ENCODE measurements around the gene SNX5.
A peak's percentile ranks its signal among the peaks of the same experiment; 100 is the strongest.

Gene SNX5

DNA sequence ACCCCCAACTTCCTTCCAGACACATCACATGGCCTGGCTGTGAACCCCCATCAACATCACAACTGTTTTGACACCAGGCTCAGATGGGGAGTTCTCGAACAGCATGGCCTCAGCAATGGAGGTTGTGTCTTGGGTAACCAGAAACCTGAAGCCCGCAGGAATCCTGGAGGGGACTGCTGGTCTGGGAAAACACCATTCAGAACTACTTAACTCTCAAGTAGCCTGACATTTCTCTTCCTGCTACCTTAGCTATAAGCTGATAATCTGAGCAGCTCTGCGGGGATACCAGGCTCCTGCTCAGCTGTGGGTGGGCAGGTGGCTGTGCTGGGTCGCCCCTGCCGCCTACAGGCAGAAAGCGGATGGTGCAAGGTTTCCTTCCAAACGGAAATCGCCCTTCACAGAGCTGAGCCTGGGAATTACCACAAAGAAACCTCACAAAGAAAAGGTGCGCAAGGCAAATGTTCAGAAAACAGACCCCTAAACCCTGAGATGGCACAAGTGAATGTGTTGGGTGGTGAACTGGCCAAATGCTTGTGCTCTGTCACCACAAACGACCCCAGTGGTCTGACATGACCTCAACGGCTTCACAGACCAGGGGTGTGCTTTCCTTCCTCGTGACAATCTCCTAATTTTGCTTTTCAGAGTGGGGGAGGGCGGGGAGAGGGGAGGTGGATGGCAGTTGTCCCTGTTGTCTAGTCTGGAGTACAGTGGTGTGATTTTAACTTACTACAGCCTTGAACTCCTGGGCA is 29.5 kb downstream of the SNX5 start:
- 42 to 56% methylated on average over 7 of the region's 13 CpGs for WGBS, 2 experiments (ENCODE audit: insufficient coverage in 2 of 2)
- H3K36me3 ChIP-seq (ENCODE audit: control insufficient read depth, insufficient read depth, low read length), result peaks cover 36% of the 10 kb centered on the region
- peaks cover 26% of the 10 kb centered on the region for H3K4me1 ChIP-seq (ENCODE audit: control insufficient read depth, insufficient read depth, low read length, poor library complexity, severe bottlenecking)
- H3K4me3 ChIP-seq (ENCODE audit: extremely low read depth, insufficient read depth, low read length, poor library complexity, severe bottlenecking), result no peak overlapping the region
- H3K9me3 ChIP-seq (ENCODE audit: control insufficient read depth, low read length), result no peaks in the 10 kb centered on the region
- peak overlapping the region; percentile 33 for H3K27ac ChIP-seq (ENCODE audit: low read depth, low read length, severe bottlenecking)

DNA sequence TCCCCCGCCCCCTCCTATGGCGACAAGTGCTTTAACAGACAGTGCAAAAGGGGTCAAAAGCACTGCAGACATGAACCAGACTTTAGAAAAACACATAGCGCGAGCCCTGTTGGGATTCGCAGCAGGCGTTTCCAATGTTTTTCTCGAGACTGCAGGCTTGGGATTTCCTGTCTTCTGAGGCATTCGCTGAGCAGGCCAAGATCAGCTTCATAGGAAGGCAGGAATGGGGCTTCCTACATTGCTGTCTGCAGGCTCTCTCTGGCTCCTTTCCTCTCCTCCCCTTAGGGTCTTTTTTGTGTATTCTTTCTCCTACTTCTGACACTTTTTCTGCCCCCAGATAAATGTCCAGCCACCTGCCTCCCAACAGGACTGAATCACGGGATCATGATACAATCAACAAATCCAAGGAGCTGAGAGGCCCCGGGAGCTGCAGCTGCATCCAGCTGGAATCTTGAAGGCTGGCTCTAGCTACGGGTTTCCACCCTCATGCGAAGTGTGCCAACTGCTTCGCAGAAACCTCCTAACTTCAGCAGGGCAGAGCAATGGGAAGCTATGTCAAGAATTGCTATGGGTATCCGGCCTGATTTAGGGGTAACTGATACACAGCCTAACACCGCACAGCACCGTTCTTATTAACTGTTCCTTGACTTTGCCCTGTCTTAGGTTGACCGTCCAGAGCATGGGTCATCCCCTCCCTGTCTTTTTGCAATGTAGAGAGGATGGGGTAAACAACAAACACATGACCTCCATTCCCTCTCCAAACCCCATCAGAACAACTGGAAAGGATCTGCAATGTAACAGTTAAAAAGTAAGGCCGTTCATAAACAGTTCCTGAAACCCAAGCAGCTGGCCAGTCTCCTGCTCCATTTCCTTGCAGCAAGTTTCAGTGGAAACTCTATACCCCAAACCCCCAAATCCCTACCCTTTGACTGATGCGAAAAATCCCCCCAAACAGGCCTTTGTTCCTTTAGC is 31.5 kb downstream of the SNX5 start:
- Histone ChIP-seq H3K4me3 (ENCODE audit: extremely low read depth, insufficient read depth, low read length, poor library complexity, severe bottlenecking) (no peak overlapping the region), H3K27ac (ENCODE audit: low read depth, low read length, severe bottlenecking) (peak overlapping the region; percentile 19), H3K4me1 (ENCODE audit: control insufficient read depth, insufficient read depth, low read length, poor library complexity, severe bottlenecking) (peaks cover 26% of the 10 kb centered on the region), H3K36me3 (ENCODE audit: control insufficient read depth, insufficient read depth, low read length) (peaks cover 16% of the 10 kb centered on the region), H3K9me3 (ENCODE audit: control insufficient read depth, low read length) (no peaks in the 10 kb centered on the region)
- 52 to 62% methylated on average over 16 to 17 of the region's 19 CpGs for WGBS, 2 experiments (ENCODE audit: insufficient coverage in 2 of 2)

DNA sequence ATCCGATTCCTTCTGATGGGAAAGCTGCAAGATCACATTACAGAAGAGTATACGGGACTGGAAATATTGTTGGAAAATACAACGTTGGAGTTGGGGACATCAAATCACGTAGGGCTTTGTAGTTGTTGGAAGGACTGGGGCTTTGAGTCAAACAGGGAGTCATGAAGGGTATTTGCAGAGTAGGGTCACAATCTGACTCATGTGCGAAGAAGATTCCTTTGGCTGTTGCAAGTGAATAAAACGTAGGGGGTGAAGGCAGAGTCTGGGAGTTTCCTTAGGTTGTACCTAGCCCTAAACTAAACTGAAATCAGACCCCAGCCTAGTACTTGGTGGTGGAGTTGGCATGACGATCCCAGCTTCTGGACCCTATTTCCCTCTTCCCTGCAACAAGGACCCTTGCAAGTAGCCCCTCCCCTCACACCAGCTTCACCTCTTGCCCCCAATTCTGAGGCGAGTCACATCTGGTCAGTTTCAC is 32.3 kb downstream of the SNX5 start:
- 74 to 78% methylated on average over 7 to 8 of the region's 8 CpGs for WGBS, 2 experiments (ENCODE audit: insufficient coverage in 2 of 2)

DNA sequence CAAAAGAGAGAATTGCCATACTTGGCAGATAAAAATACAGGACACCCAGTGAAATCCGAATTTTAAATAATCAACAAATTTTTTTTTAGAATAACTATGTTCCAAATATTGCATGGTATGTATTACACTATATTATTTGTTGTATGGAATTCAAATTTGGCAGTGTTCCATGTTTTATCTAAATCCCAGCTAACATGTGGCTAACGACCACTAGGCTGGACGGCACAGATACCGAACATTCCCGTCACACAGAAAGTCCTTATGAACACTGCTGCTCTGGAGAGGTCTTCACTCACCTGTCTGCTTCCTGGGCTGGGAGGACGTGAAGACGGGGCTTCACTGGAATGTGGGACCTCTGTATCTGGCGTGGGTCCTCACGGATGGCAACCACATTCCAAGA is 32.8 kb downstream of the SNX5 start:
- WGBS, 2 experiments (ENCODE audit: insufficient coverage in 2 of 2), result 97% methylated on average over 8 of the region's 9 CpGs
- peaks cover 3% of the 10 kb centered on the region for H3K36me3 ChIP-seq (ENCODE audit: control insufficient read depth, insufficient read depth, low read length)
- peaks cover 26% of the 10 kb centered on the region for H3K4me1 ChIP-seq (ENCODE audit: control insufficient read depth, insufficient read depth, low read length, poor library complexity, severe bottlenecking)
- H3K4me3 ChIP-seq (ENCODE audit: extremely low read depth, insufficient read depth, low read length, poor library complexity, severe bottlenecking), result no peak overlapping the region
- peaks cover 3% of the 10 kb centered on the region for H3K9me3 ChIP-seq (ENCODE audit: control insufficient read depth, low read length)
- no peak overlapping the region for H3K27ac ChIP-seq (ENCODE audit: low read depth, low read length, severe bottlenecking)

More for the DNA sequence above, 32.3 kb downstream of the SNX5 start:
- Histone ChIP-seq H3K36me3 (ENCODE audit: control insufficient read depth, insufficient read depth, low read length) (peaks cover 8% of the 10 kb centered on the region), H3K4me3 (ENCODE audit: extremely low read depth, insufficient read depth, low read length, poor library complexity, severe bottlenecking) (no peak overlapping the region), H3K4me1 (ENCODE audit: control insufficient read depth, insufficient read depth, low read length, poor library complexity, severe bottlenecking) (peaks cover 26% of the 10 kb centered on the region), H3K9me3 (ENCODE audit: control insufficient read depth, low read length) (peaks cover 2% of the 10 kb centered on the region), H3K27ac (ENCODE audit: low read depth, low read length, severe bottlenecking) (peak overlapping the region; percentile 19)

DNA sequence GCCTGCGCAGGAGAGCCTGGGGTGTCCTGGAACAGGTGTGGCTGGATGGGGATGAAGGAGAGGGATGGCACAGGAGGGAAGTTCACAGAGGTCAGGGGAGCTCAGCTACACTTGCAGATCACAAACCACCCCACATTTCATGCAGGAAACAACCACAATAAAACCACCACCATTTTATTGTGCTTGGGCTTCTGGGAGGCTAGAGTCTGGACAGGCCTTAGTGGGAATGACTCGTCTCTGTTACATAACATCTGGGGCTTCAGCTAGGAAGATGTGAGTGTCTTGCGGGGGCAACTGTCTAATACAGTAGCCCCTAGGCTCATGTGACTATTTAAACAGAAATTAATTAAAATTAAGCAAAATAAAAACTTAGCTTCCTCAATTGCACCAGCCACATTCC is 33.4 kb downstream of the SNX5 start:
- H3K4me3 ChIP-seq (ENCODE audit: extremely low read depth, insufficient read depth, low read length, poor library complexity, severe bottlenecking), result no peak overlapping the region
- no peaks in the 10 kb centered on the region for H3K36me3 ChIP-seq (ENCODE audit: control insufficient read depth, insufficient read depth, low read length)
- 90% methylated on average over 2 of the region's 3 CpGs; no CpG with 5 or more reads in 1 of the 2 experiments for WGBS, 2 experiments (ENCODE audit: insufficient coverage in 2 of 2)
- peaks cover 3% of the 10 kb centered on the region for H3K9me3 ChIP-seq (ENCODE audit: control insufficient read depth, low read length)
- H3K27ac ChIP-seq (ENCODE audit: low read depth, low read length, severe bottlenecking), result no peak overlapping the region
- H3K4me1 ChIP-seq (ENCODE audit: control insufficient read depth, insufficient read depth, low read length, poor library complexity, severe bottlenecking), result peaks cover 26% of the 10 kb centered on the region

DNA sequence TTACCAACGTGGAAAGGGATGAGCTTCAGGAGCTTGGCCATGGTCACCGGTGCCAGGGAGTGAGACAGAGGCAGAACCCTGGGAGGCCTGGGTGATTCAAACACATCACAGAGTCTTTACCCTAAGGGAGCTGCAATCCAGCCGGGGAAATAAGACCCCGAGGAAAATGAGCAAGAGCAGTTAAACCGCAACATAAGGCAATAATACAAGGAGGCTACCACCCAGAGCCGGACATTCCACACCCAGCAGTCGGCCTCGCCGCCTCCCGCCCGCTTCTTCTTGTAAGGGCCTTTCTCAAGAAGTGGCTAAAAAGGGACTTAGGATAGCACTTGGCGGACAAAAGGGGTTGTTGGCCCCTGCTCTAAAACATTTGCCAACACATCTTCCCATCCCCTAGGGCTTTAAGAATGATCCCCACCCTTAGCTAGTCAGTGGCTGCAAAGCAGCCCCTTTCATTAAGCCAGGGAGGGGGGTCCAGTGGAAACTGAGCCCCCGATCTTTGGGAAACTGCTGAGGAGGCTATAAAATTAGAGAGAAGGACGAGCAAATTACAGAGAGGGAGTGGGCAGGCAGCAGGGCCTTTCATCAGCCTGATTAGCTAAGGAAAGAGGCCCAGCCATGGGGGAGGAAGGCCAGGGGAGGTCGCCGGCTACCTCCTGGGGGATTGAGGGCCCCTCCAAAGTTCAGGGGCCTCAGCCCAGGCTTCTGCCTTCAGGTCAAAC is 34.3 kb downstream of the SNX5 start:
- Histone ChIP-seq H3K36me3 (ENCODE audit: control insufficient read depth, insufficient read depth, low read length) (no peaks in the 10 kb centered on the region), H3K9me3 (ENCODE audit: control insufficient read depth, low read length) (peaks cover 3% of the 10 kb centered on the region), H3K27ac (ENCODE audit: low read depth, low read length, severe bottlenecking) (peak overlapping the region; percentile 23), H3K4me1 (ENCODE audit: control insufficient read depth, insufficient read depth, low read length, poor library complexity, severe bottlenecking) (peaks cover 26% of the 10 kb centered on the region), H3K4me3 (ENCODE audit: extremely low read depth, insufficient read depth, low read length, poor library complexity, severe bottlenecking) (no peak overlapping the region)
- WGBS, 2 experiments (ENCODE audit: insufficient coverage in 2 of 2), result 55% methylated on average over 11 to 13 of the region's 16 CpGs

DNA sequence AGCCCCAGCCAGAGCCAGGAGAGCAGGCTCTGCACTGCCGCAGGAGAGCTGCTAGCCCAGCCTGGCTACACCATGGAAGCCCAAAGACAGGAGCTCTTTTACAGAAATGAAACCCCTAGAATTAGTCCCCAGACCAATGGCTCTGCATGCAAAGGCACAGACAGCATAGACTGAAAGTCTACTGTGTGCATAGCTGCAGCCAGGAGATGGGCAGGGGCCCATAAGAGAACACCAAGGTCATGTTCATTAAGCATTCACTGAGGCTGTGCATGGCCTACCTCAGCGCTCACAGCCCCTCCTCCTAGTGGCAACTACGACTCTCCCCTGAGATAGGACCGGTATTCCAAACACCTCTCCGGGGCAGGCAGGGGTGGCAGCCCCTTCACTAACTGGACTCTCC is 34.9 kb downstream of the SNX5 start:
- 40 to 43% methylated on average over 5 of the region's 5 CpGs for WGBS, 2 experiments (ENCODE audit: insufficient coverage in 2 of 2)
- no peak overlapping the region for H3K4me3 ChIP-seq (ENCODE audit: extremely low read depth, insufficient read depth, low read length, poor library complexity, severe bottlenecking)
- no peaks in the 10 kb centered on the region for H3K36me3 ChIP-seq (ENCODE audit: control insufficient read depth, insufficient read depth, low read length)
- H3K4me1 ChIP-seq (ENCODE audit: control insufficient read depth, insufficient read depth, low read length, poor library complexity, severe bottlenecking), result peaks cover 26% of the 10 kb centered on the region
- peaks cover 3% of the 10 kb centered on the region for H3K9me3 ChIP-seq (ENCODE audit: control insufficient read depth, low read length)
- H3K27ac ChIP-seq (ENCODE audit: low read depth, low read length, severe bottlenecking), result no peak overlapping the region

DNA sequence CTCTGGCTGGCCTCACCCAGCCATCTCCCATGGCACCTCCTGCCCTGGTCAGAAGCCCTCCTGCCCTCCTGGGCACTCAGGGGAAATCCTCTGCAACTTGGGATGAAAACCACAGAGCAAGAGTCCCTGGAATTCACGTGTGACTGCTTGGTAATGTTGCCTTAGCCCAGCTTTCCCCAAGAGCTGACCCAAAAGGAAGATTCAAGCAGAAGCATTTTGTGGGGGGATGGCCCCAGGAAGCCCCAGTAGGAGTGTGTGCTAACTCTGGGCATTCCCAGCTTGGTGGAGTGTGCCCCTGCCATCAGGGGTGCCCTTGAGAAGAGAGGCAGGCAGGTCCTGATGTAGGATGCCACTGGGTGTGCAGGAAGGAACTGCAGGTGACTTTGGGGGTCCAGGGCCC is 35.5 kb downstream of the SNX5 start:
- Histone ChIP-seq H3K9me3 (ENCODE audit: control insufficient read depth, low read length) (peaks cover 3% of the 10 kb centered on the region), H3K4me3 (ENCODE audit: extremely low read depth, insufficient read depth, low read length, poor library complexity, severe bottlenecking) (no peak overlapping the region), H3K4me1 (ENCODE audit: control insufficient read depth, insufficient read depth, low read length, poor library complexity, severe bottlenecking) (peaks cover 26% of the 10 kb centered on the region), H3K27ac (ENCODE audit: low read depth, low read length, severe bottlenecking) (no peak overlapping the region), H3K36me3 (ENCODE audit: control insufficient read depth, insufficient read depth, low read length) (no peaks in the 10 kb centered on the region)
- WGBS, 2 experiments (ENCODE audit: insufficient coverage in 2 of 2), result 88 to 92% methylated on average over 1 of the region's 1 CpG

DNA sequence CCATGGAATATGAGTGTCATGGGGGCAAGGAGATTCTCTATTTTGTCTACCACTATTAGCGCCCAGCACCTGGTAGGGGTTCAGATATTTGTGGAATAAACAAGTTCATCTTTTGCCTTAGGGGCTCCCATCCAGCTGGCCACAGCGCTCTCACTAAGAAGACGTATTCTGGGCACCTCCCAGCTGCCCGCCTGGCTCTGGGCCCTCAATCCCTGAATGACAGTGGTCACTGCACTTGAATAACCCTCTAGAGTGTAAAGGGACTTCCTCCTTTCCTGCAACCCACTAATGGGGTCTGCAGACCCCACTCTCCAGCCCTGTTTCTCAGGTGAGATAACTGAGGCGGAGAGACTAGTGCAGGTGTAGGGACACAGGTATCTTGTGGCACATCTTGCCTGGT is 36.2 kb downstream of the SNX5 start:
- H3K4me3 ChIP-seq (ENCODE audit: extremely low read depth, insufficient read depth, low read length, poor library complexity, severe bottlenecking), result no peak overlapping the region
- H3K36me3 ChIP-seq (ENCODE audit: control insufficient read depth, insufficient read depth, low read length), result no peaks in the 10 kb centered on the region
- WGBS, 2 experiments (ENCODE audit: insufficient coverage in 2 of 2), result 95 to 100% methylated on average over 2 to 3 of the region's 5 CpGs
- peaks cover 3% of the 10 kb centered on the region for H3K9me3 ChIP-seq (ENCODE audit: control insufficient read depth, low read length)
- H3K27ac ChIP-seq (ENCODE audit: low read depth, low read length, severe bottlenecking), result no peak overlapping the region
- peaks cover 22% of the 10 kb centered on the region for H3K4me1 ChIP-seq (ENCODE audit: control insufficient read depth, insufficient read depth, low read length, poor library complexity, severe bottlenecking)

DNA sequence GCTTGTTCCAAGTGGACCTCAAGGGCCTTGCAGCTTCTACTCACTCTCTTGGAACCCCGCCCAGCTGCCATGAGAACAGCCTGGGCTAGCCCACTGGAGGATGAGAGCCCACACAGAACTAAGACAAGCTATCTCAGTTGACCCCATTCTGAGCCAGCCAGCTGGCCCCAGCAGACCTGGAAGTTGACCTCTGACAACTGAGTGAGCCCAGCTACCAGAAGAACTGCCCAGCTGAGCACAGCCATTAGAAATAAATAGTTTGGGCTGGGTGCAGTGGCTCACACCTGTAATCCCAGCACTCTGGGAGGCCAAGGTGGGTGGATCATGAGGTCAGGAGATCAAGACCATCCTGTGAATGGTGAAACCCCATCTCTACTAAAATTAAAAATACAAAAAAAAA is 37.1 kb downstream of the SNX5 start:
- WGBS, 2 experiments (ENCODE audit: insufficient coverage in 2 of 2), result 100% methylated on average over 1 of the region's 1 CpG
- peaks cover 3% of the 10 kb centered on the region for H3K9me3 ChIP-seq (ENCODE audit: control insufficient read depth, low read length)
- no peak overlapping the region for H3K4me3 ChIP-seq (ENCODE audit: extremely low read depth, insufficient read depth, low read length, poor library complexity, severe bottlenecking)
- no peaks in the 10 kb centered on the region for H3K36me3 ChIP-seq (ENCODE audit: control insufficient read depth, insufficient read depth, low read length)
- H3K4me1 ChIP-seq (ENCODE audit: control insufficient read depth, insufficient read depth, low read length, poor library complexity, severe bottlenecking), result peaks cover 15% of the 10 kb centered on the region
- H3K27ac ChIP-seq (ENCODE audit: low read depth, low read length, severe bottlenecking), result no peak overlapping the region
